Karpas-422 (cell line): ENCODE results near the gene MAD1L1. TPM values are rescaled to one million over a fixed set of nuclear protein-coding genes. Genes with fewer than 3 reads are reported as not detected.

ENCODE experiments used
- DNase-seq: peaks from one replicate; pipeline ENCODE4 v3.0.0-alpha.2; 2015
- H2AFZ ChIP-seq: fragments of 200-600 bp; sonication (generic); 2 replicates; pipeline ENCODE4 v1.6.1; 2014; ENCODE audit warnings: antibody characterized with exemption, low read length, mixed read lengths
- H3K27ac ChIP-seq: fragments of 200-600 bp; sonication (generic); 2 replicates; pipeline ENCODE4 v1.5.1; 2014; ENCODE audit warnings: mild to moderate bottlenecking, low read length, moderate library complexity
- H3K27me3 ChIP-seq: fragments of 200-600 bp; sonication (generic); 2 replicates; pipeline ENCODE4 v1.6.1; 2014; ENCODE audit warnings: low read length, mixed read lengths
- H3K36me3 ChIP-seq: fragments of 200-600 bp; sonication (generic); 2 replicates; pipeline ENCODE4 v1.6.1; 2014; ENCODE audit warnings: low read length, mixed read lengths; ENCODE audit not compliant: insufficient read depth
- H3K4me1 ChIP-seq: fragments of 200-600 bp; sonication (generic); 2 replicates; pipeline ENCODE4 v1.6.1; 2014; ENCODE audit warnings: mild to moderate bottlenecking, low read length, mixed read lengths
- H3K4me2 ChIP-seq: fragments of 200-600 bp; sonication (generic); 2 replicates; pipeline ENCODE4 v1.6.1; 2014; ENCODE audit warnings: low read length, low read depth, mild to moderate bottlenecking; ENCODE audit not compliant: poor library complexity, severe bottlenecking
- H3K4me3 ChIP-seq: fragments of 200-600 bp; sonication (generic); 2 replicates; pipeline ENCODE4 v1.5.1; 2014; ENCODE audit warnings: mild to moderate bottlenecking, antibody characterized with exemption, low read length, mixed read lengths
- H3K79me2 ChIP-seq: fragments of 200-600 bp; sonication (generic); 2 replicates; pipeline ENCODE4 v1.6.1; 2014; ENCODE audit warnings: mild to moderate bottlenecking, low read length, mixed read lengths
- H3K9ac ChIP-seq: fragments of 200-600 bp; sonication (generic); 2 replicates; pipeline ENCODE4 v1.6.0; 2014; ENCODE audit warnings: low read length
- H3K9me2 ChIP-seq: fragments of 200-600 bp; sonication (generic), shearing (Covaris generic); replicated peaks from 2 replicates; pipeline ENCODE4 v1.6.0; 2014; ENCODE audit warnings: mild to moderate bottlenecking, low read length, moderate library complexity; ENCODE audit not compliant: insufficient read depth
- H3K9me3 ChIP-seq: fragments of 300-700, 200-600 bp; sonication (generic); 2 replicates; pipeline ENCODE4 v1.6.1; 2014; ENCODE audit warnings: low read length, mixed read lengths
- H4K20me1 ChIP-seq: fragments of 200-600 bp; sonication (generic); 2 replicates; pipeline ENCODE4 v1.6.1; 2014; ENCODE audit warnings: mild to moderate bottlenecking, antibody characterized with exemption, low read length, low read depth; ENCODE audit not compliant: insufficient read depth
- total RNA-seq: library from RNA; depleted of rRNA; stranded (reverse); fragments of >200 nt; shearing (Covaris generic); gene quantifications from 2 replicates; pipeline ENCODE4 v1.2.3, GENCODE V29; 2014; ENCODE audit warnings: low replicate concordance

MAD1L1 gene
- total RNA-seq, 1 experiment from 2014 or later = 38.6 TPM

DNA sequence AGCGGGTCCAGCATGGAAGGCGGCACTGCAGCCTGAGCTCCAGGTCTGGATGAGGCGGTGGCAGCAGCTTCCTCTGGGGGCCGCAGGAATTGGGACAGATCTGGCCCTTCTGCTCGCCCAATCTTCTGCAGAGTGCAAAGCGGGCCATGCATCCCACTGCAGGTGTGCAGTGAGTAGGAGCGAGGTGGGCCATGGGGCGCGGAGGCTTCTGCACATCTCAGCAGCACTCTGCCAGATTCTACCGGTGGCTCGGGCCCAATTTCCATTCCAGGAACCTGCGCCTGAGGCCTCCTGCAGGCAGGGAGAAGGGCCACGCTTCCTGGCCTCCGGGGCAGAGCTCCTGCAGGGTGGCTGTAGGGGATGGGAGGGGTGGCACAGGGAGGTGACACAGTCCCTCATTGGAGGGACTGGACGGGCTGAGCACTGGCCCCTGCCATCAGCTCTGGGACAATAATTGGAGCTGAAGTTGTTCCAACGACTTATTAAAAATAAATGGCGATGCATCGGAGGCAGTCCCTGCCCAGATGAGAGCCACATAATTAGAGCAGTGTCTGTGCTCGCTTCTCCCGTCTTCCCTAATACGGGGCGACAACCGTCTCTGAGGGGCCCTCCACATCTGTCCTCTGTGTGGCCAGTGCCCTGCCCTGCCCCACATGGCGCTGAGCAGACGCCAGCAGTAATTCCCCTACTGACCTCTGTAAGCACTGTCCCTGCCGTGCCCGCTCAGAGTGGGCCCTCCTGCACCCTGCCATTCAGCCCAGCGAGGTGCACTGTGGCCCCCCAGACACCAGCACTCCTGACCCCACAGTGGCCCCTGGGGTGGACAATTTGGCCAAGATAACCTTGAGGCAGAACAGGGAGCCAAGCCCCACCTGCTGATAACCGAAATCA is 365.1 kb downstream of the MAD1L1 start:
- H3K27me3 ChIP-seq = no peaks in the 10 kb centered on the region
- no peak overlapping the region for H3K4me3 ChIP-seq
- H3K4me1 ChIP-seq = peaks cover 9% of the 10 kb centered on the region
- DNase-seq = no peak
- no peak overlapping the region for H2AFZ ChIP-seq
- no peak overlapping the region for H3K4me2 ChIP-seq
- no peak overlapping the region for H3K27ac ChIP-seq
- H3K9me2 ChIP-seq = no peaks in the 10 kb centered on the region
- H4K20me1 ChIP-seq = no peaks in the 10 kb centered on the region
- no peaks in the 10 kb centered on the region for H3K79me2 ChIP-seq
- no peak overlapping the region for H3K9ac ChIP-seq
- no peaks in the 10 kb centered on the region for H3K36me3 ChIP-seq
- peaks cover 5% of the 10 kb centered on the region; the same call in 1 of the 2 replicates for H3K9me3 ChIP-seq

GRCh38 chr7:1866601-1867000 is 366.1 kb downstream of the MAD1L1 start:
- H3K9me2 ChIP-seq = no peaks in the 10 kb centered on the region
- no peaks in the 10 kb centered on the region for H4K20me1 ChIP-seq
- no peak overlapping the region for H3K9ac ChIP-seq
- H3K36me3 ChIP-seq = no peaks in the 10 kb centered on the region
- no peak overlapping the region for H3K27ac ChIP-seq
- H3K4me3 ChIP-seq = no peak overlapping the region
- DNase-seq = no peak
- H2AFZ ChIP-seq = no peak overlapping the region
- H3K79me2 ChIP-seq = no peaks in the 10 kb centered on the region
- H3K27me3 ChIP-seq = no peaks in the 10 kb centered on the region
- H3K4me2 ChIP-seq = no peak overlapping the region
- H3K4me1 ChIP-seq = peaks cover 19% of the 10 kb centered on the region
- 0 out of 2 replicates have a peak, but pooled peaks cover 2% of the 10 kb centered on the region for H3K9me3 ChIP-seq

DNA sequence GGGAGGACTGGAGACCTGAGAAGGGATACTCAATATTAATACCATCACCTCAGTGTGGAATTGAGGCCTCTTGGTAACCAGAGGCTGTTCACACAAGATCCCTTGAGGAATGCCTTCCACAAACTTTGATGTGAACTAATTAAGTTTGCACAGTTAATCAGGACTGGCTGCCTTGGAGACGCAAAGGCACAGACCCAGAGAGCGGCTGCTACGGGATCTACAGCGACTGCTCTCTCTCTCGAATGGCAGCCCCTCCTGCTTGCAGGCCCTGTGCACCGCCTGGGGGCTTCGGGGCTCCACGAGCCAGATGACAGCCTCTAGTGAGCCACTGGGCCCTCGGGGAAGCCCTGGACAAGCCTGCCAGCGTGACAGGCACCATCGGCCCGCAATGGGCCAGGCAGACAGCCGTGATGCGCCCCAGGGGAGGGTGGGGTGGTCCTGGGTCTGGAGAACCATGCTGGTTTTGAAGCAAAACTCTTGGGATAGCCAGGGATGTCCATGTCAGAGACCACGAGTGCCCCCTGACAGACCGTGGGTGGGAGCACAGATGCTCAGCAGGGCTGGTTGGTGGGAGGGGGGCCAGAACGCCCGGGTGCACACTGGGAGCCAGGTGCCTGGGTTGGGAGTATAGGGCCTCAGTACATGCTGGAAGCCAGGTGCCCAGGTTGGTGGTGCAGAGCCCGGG is 367.0 kb downstream of the MAD1L1 start:
- Histone ChIP-seq H3K4me3 (no peak overlapping the region), H3K36me3 (no peaks in the 10 kb centered on the region), H4K20me1 (no peaks in the 10 kb centered on the region), H3K9ac (no peak overlapping the region), H2AFZ (no peak overlapping the region), H3K27ac (no peak overlapping the region), H3K4me2 (no peak overlapping the region), H3K4me1 (peaks cover 19% of the 10 kb centered on the region), H3K79me2 (no peaks in the 10 kb centered on the region), H3K27me3 (no peaks in the 10 kb centered on the region), H3K9me3 (no peaks in the 10 kb centered on the region), H3K9me2 (no peaks in the 10 kb centered on the region)
- no peak for DNase-seq

DNA sequence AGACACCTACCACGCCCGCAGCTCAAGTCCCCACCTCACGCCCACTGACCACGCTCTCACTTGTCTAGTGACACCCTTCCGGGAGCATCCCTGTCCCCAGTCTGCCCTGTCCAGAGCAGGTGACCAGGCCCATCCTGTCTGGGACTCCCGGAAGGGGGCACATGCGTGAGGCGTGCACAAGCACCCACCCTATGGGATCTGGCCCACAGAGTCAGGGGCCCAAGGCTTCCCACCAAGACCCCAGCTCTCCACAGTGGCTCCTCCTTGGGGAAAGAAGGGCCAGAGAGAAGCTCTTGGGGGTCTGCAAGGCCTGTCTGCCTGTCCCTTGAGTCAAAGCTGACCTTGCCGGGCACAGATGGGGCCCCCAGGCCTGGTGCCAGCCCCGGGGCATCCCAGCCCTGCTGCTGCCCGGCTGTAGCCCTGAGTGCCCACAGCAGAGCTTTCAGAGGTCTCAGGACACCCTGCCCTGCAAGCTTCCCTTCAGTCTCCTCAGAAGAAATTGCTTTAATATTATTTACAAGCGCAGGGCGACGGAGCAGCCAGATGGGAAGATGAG is 367.7 kb downstream of the MAD1L1 start:
- Histone ChIP-seq H3K27me3 (no peaks in the 10 kb centered on the region), H4K20me1 (no peaks in the 10 kb centered on the region), H3K9ac (no peak overlapping the region), H3K4me2 (no peak overlapping the region), H3K4me1 (peaks cover 19% of the 10 kb centered on the region), H3K4me3 (no peak overlapping the region), H3K9me2 (no peaks in the 10 kb centered on the region), H3K27ac (no peak overlapping the region), H3K9me3 (no peaks in the 10 kb centered on the region), H2AFZ (no peak overlapping the region), H3K79me2 (no peaks in the 10 kb centered on the region), H3K36me3 (no peaks in the 10 kb centered on the region)
- no peak for DNase-seq

DNA sequence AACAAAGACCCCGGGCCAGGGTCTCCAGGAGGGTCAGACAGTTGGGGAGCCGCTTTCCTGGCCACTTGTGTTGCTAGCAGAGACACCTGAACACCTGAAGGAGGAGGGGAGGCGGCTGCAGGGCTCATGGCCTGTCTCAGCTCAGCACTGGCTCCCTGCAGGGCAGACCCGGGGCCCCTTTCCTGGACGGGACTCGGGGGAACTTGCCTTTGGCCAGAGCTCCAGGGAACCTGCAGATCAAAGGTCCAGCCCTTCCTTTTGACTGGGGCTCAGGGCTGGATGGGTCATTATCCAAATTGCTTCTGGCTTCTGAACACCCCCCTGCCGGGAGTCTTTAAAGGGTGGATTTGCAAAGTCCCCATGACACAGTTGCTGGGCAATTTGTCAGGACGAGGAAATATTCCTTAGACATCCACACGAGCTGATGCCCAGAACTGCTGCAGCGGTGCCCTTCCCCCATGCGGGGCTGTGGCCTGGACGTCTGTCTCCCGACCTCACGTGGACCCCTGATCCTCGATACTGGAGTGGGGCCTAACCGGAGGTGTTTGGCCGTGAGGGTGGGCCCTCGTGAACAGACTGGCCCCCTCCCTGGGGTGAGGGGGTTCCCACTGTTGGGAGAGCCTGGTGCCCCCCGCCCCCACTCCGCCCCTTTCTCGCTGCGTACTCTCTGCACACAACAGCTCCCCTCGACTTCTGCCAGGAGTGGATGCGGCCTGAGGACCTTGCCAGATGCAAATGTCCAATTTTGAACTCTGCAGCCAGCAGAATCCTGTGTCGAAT is 368.4 kb downstream of the MAD1L1 start:
- Histone ChIP-seq H3K79me2 (no peaks in the 10 kb centered on the region), H3K9ac (no peak overlapping the region), H3K4me3 (no peak overlapping the region), H3K4me1 (peaks cover 19% of the 10 kb centered on the region), H3K9me3 (no peaks in the 10 kb centered on the region), H2AFZ (no peak overlapping the region), H3K36me3 (no peaks in the 10 kb centered on the region), H3K27ac (no peak overlapping the region), H3K9me2 (no peaks in the 10 kb centered on the region), H4K20me1 (no peaks in the 10 kb centered on the region), H3K4me2 (no peak overlapping the region), H3K27me3 (no peaks in the 10 kb centered on the region)
- DNase-seq = no peak

DNA sequence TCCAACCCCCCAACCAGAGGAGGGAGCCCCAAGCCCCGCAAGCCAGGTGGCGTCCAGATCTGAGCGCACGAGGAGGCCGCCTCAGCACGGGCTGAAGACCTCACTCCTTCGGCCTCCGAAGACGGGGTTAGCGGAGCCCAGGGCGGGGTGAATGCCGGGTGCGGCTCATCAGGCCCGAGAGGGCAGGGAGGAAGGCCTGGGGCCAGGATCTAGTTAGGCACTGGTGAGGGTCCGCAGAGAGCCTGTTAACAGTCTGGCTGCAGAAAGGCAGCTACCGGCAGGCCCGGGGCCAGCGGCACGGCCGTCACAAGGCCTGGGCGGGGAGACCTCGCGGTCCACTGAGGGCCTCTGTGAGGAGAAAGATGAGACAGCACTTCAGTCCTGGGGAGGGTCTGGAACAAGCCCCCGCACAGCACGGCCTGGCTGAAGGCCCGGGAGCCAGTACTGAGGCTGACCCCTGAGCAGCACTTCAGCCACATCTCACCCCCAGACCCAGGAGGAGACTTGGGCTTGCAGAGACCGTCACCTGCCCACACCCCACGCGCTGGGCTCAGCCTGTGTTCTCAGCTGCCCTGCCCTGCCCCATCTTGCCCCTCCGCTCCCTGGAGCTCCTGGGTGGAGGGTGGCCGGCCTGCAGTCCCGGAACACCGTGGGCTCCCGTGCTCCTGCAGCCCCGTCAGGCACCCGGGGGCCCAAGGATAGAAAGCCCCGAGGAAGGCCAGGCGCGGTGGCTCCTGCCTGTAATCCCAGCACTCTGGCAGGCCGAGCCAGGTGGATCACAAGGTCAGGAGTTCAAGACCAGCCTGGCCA is 369.4 kb downstream of the MAD1L1 start:
- Histone ChIP-seq H3K9ac (peak overlapping the region; percentile 56), H2AFZ (no peak overlapping the region), H3K4me1 (peaks cover 19% of the 10 kb centered on the region), H3K79me2 (no peaks in the 10 kb centered on the region), H3K4me2 (peak overlapping the region; percentile 44), H3K27ac (peak overlapping the region; percentile 55; the same call in 1 of the 2 replicates), H3K27me3 (no peaks in the 10 kb centered on the region), H4K20me1 (no peaks in the 10 kb centered on the region), H3K9me2 (no peaks in the 10 kb centered on the region), H3K4me3 (peak overlapping the region; percentile 44; the same call in 1 of the 2 replicates), H3K36me3 (no peaks in the 10 kb centered on the region), H3K9me3 (no peaks in the 10 kb centered on the region)
- DNase-seq = no peak

DNA sequence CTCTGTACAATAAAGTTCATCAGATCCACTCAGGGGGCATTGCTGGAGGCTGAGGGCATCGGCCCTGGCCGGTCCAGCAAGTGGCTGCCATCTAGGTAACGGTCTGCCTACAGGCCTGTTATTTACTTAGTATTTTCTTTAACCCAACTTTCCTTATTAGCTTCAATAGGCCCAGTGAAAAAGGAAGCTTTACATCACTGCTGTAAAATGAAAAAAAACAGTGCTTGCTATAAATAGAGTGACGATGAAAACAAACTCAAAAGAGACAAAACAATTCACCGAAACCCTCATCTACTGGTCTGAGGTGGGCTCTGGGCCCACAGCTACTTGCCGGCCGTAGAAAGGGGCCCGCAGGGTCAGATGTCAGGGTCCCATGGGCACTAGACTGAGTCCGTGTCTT is 370.2 kb downstream of the MAD1L1 start:
- no peaks in the 10 kb centered on the region for H3K79me2 ChIP-seq
- H3K9me2 ChIP-seq = no peaks in the 10 kb centered on the region
- no peaks in the 10 kb centered on the region for H3K27me3 ChIP-seq
- no peaks in the 10 kb centered on the region for H3K9me3 ChIP-seq
- H4K20me1 ChIP-seq = no peaks in the 10 kb centered on the region
- H2AFZ ChIP-seq = no peak overlapping the region
- H3K36me3 ChIP-seq = no peaks in the 10 kb centered on the region
- H3K4me1 ChIP-seq = peaks cover 19% of the 10 kb centered on the region
- DNase-seq = peak; percentile 48
- peak overlapping the region; percentile 55 for H3K27ac ChIP-seq
- H3K9ac ChIP-seq = peak overlapping the region; percentile 56
- peak overlapping the region; percentile 44; the same call in 1 of the 2 replicates for H3K4me3 ChIP-seq
- peak overlapping the region; percentile 44 for H3K4me2 ChIP-seq
